CD14-positive monocyte (primary cell): ENCODE data around the gene MAP4K3. TPM values are rescaled to one million over a fixed set of nuclear protein-coding genes. Genes with fewer than 3 reads are reported as not detected.

Source experiments
- DNase-seq, 3 donors: peaks; one replicate each; pipeline ENCODE4 v3.0.0-alpha.2; 2011 to 2022
- H2AFZ ChIP-seq: 2 replicates; pipeline ENCODE4 v1.6.0; 2012; ENCODE audit warnings: mild to moderate bottlenecking, low read depth, low read length, inconsistent platforms; ENCODE audit not compliant: insufficient read depth, poor library complexity, severe bottlenecking
- H3K27ac ChIP-seq, 2 donors: 1 replicate in 1 of 2; 2 replicates in 1 of 2; pipeline ENCODE4 v1.5.1; 2012 to 2013; ENCODE audit warnings: low read length in 2 of 2, control low read depth in 1 of 2, inconsistent platforms in 1 of 2, low read depth in 1 of 2, mild to moderate bottlenecking in 1 of 2
- H3K27me3 ChIP-seq, 2 donors: one replicate each; pipeline versions ENCODE4 v1.6.0 to v1.6.1; 2011 to 2013; ENCODE audit warnings: low read length in 2 of 2; ENCODE audit not compliant: control insufficient read depth in 2 of 2, insufficient read depth in 2 of 2
- H3K36me3 ChIP-seq, 2 donors: replicated peaks in 1 of 2; 1 replicate in 1 of 2; 2 replicates in 1 of 2; pipeline versions ENCODE4 v1.5.1 to v1.6.1; 2012 to 2013; ENCODE audit warnings: low read length in 2 of 2, control low read depth in 1 of 2, inconsistent platforms in 1 of 2, mild to moderate bottlenecking in 1 of 2; ENCODE audit not compliant: insufficient read depth in 2 of 2, control insufficient read depth in 1 of 2
- H3K4me1 ChIP-seq, 2 donors: 1 replicate in 1 of 2; 2 replicates in 1 of 2; pipeline versions ENCODE4 v1.5.1 to v1.6.1; 2012 to 2013; ENCODE audit warnings: low read length in 2 of 2, control low read depth in 1 of 2, inconsistent platforms in 1 of 2, mild to moderate bottlenecking in 1 of 2, moderate library complexity in 1 of 2; ENCODE audit not compliant: insufficient read depth in 2 of 2, control insufficient read depth in 1 of 2
- H3K4me2 ChIP-seq: replicated peaks from 2 replicates; pipeline ENCODE3; 2012; ENCODE audit warnings: low read length, moderate library complexity, mild to moderate bottlenecking; ENCODE audit not compliant: poor library complexity, severe bottlenecking; ENCODE audit errors: extremely low read depth
- H3K4me3 ChIP-seq, 3 experiments: fragments of 200-600 bp in 1 of 3; sonication (generic) in 1 of 3; replicated peaks in 1 of 3; 1 replicate in 2 of 3; 2 replicates in 1 of 3; pipeline ENCODE4 v1.5.1; 2011 to 2013; ENCODE audit warnings: low read length in 3 of 3, mild to moderate bottlenecking in 3 of 3, control low read depth in 2 of 3, low read depth in 2 of 3, inconsistent platforms in 1 of 3, moderate library complexity in 1 of 3
- H3K79me2 ChIP-seq: 2 replicates; pipeline ENCODE4 v1.6.0; 2012; ENCODE audit warnings: mild to moderate bottlenecking, control low read depth, inconsistent platforms, low read length, moderate library complexity; ENCODE audit not compliant: insufficient read depth
- H3K9ac ChIP-seq: 2 replicates; pipeline ENCODE4 v1.6.0; 2017; ENCODE audit warnings: low read length, mild to moderate bottlenecking; ENCODE audit not compliant: insufficient read depth, poor library complexity, severe bottlenecking
- H3K9me3 ChIP-seq, 2 donors: replicated peaks in 1 of 2; 1 replicate in 1 of 2; 2 replicates in 1 of 2; pipeline versions ENCODE4 v1.5.1 to v1.6.1; 2012 to 2013; ENCODE audit warnings: low read length in 2 of 2, control low read depth in 1 of 2; ENCODE audit not compliant: control insufficient read depth in 1 of 2, insufficient read depth in 1 of 2
- H4K20me1 ChIP-seq: 2 replicates; pipeline ENCODE4 v1.6.0; 2012; ENCODE audit warnings: mild to moderate bottlenecking, low read length, control low read depth, moderate library complexity; ENCODE audit not compliant: insufficient read depth
- H3K27ac Mint-ChIP-seq, 7 donors: one replicate each; pipeline ENCODE4 v1.8.0; 2020; ENCODE audit warnings: mild to moderate bottlenecking in 7 of 7, mixed read lengths in 7 of 7, moderate library complexity in 6 of 7, inconsistent platforms in 2 of 7
- H3K27me3 Mint-ChIP-seq, 3 donors: one replicate each; pipeline ENCODE4 v1.8.0; 2021 to 2022; ENCODE audit warnings: low read depth in 3 of 3, mild to moderate bottlenecking in 3 of 3, mixed read lengths in 3 of 3, moderate library complexity in 3 of 3, inconsistent platforms in 1 of 3
- H3K36me3 Mint-ChIP-seq, 2 donors: one replicate each; pipeline ENCODE4 v1.8.0; 2020; ENCODE audit warnings: mixed read lengths in 2 of 2, inconsistent platforms in 1 of 2, mild to moderate bottlenecking in 1 of 2
- H3K4me1 Mint-ChIP-seq: one replicate; pipeline ENCODE4 v1.8.0; 2020; ENCODE audit warnings: mild to moderate bottlenecking, mixed read lengths
- H3K4me3 Mint-ChIP-seq, 2 donors: one replicate each; pipeline ENCODE4 v1.8.0; 2020; ENCODE audit warnings: mild to moderate bottlenecking in 2 of 2, mixed read lengths in 2 of 2, moderate library complexity in 1 of 2
- H3K9me3 Mint-ChIP-seq, 7 donors: one replicate each; pipeline ENCODE4 v1.8.0; 2020 to 2022; ENCODE audit warnings: mixed read lengths in 7 of 7, mild to moderate bottlenecking in 6 of 7, moderate library complexity in 6 of 7, inconsistent platforms in 2 of 7
- CTCF ChIP-seq: fragments of 200-600 bp; IDR thresholded peaks from one replicate; pipeline ENCODE4 v1.8.0; 2022; ENCODE audit warnings: antibody characterized with exemption, mild to moderate bottlenecking
- WGBS: methylation state at CpG from one replicate; pipeline ENCODE4 v1.1.5; 2013; ENCODE audit warnings: missing lambda C conversion rate; ENCODE audit not compliant: insufficient coverage; 5-methylcytosine and 5-hydroxymethylcytosine counted together
- intact Hi-C, 2 donors: fragments of 100-400 bp; cut with micrococcal nuclease; formaldehyde crosslinking; loops; one replicate each; pipeline versions ENCODE4 v1.15.0 to v1.15.1; 2023
- polyA minus RNA-seq: library from RNA; depleted of rRNA, polyadenylated mRNA; stranded (reverse); fragments of >200 nt; gene quantifications from 2 replicates; pipeline ENCODE4 v1.2.3, GENCODE V29; 2012
- polyA plus RNA-seq, 3 donors: library from polyadenylated mRNA; depleted of rRNA in 1 of 3; unstranded in 2 of 3; stranded (reverse) in 1 of 3; fragments of 300-500 nt in 2 of 3; fragments of >200 nt in 1 of 3; fragmentation: Illumina TruSeq in 2 of 3; gene quantifications; 1 replicate in 2 of 3; 2 replicates in 1 of 3; pipeline ENCODE4 v1.2.3, GENCODE V29; 2012 to 2021
- total RNA-seq, 12 experiments: library from RNA in 1 of 12; stranded (reverse) in 1 of 12; fragments of 120-200 nt in 1 of 12; gene quantifications; one replicate each; pipeline ENCODE4 v1.2.4 and lab custom pipeline; 2013 to 2026; ENCODE audit warnings: mixed read lengths in 6 of 12, inconsistent platforms in 1 of 12

The MAP4K3 gene
- 15.3 TPM for total RNA-seq (2013)
- 1 to 10 TPM; 1.0 to 8.0 (median 4.0) TPM for polyA plus RNA-seq
- polyA minus RNA-seq: 8.0 and 9.4 TPM in 2 replicates
- 52.9 to 114 (median 80.2) reads per million in 11 experiments for total RNA-seq (lab: John Stamatoyannopoulos, UW)

- Mint-ChIP-seq H3K27ac (peak within 1 kb of the TSS; percentile 66 to 93 (median 88)), H3K36me3 (peaks cover 0 to 8% of the 10 kb centered on the region in 2 donors), H3K27me3 (peaks cover 0 to 4% (median 2%) of the 10 kb centered on the region in 3 donors), H3K4me1 (peaks cover 32% of the 10 kb centered on the region), H3K4me3 (peak within 1 kb of the TSS; percentile 93 to 97), H3K9me3 (no peaks in the 10 kb centered on the region)
- peak within 1 kb of the TSS; percentile 67 to 94 (median 82) for H3K4me3 ChIP-seq
- peaks cover 39% of the 10 kb centered on the region for H4K20me1 ChIP-seq
- no peaks in the 10 kb centered on the region for H3K36me3 ChIP-seq
- TF ChIP-seq CTCF: no peak
- H2AFZ ChIP-seq: peak within 1 kb of the TSS; percentile 100
- H3K27me3 ChIP-seq: no peaks in the 10 kb centered on the region
- intact Hi-C loops: loop anchor here (5.0 to 10.0 kb wide), 3 partner anchors 35 to 78 kb away; no protein-coding TSS in a partner anchor
- peak within 1 kb of the TSS; percentile 78 for H3K4me2 ChIP-seq
- DNase-seq: peak; percentile 90 to 92 (median 91)
- H3K4me1 ChIP-seq: peaks cover 28 to 37% of the 10 kb centered on the region in 2 donors
- under 1% methylated on average over 108 of the region's 109 CpGs for WGBS
- H3K9ac ChIP-seq: peak within 1 kb of the TSS; percentile 87
- H3K27ac ChIP-seq: peak within 1 kb of the TSS; percentile 56 to 75
- no peaks in the 10 kb centered on the region for H3K9me3 ChIP-seq
- peaks cover 41% of the 10 kb centered on the region for H3K79me2 ChIP-seq
These were observed at the start of gene MAP4K3 for GRCh38 chr2:39436592-39437521. MAP4K3 (minus strand) TSS chr2:39437285; CDS start chr2:39436987, 298 bp downstream.

- Histone ChIP-seq H3K79me2 (no peaks in the 10 kb centered on the region), H3K27me3 (no peaks in the 10 kb centered on the region), H3K4me3 (no peak overlapping the region), H3K27ac (no peak overlapping the region), H3K9ac (no peak overlapping the region), H3K4me2 (no peak overlapping the region), H3K4me1 (peaks cover 33 to 41% of the 10 kb centered on the region in 2 donors), H4K20me1 (no peaks in the 10 kb centered on the region), H3K9me3 (no peaks in the 10 kb centered on the region), H3K36me3 (no peaks in the 10 kb centered on the region), H2AFZ (no peak overlapping the region)
- intact Hi-C loops: loop anchor here in 1 of 2 donors (5.0 kb wide), 1 partner anchor 49 kb away; the partner anchor contains the start of gene MAP4K3
- TF ChIP-seq CTCF: no peak
- Mint-ChIP-seq H3K36me3 (no peaks in the 10 kb centered on the region), H3K4me1 (peaks cover 45% of the 10 kb centered on the region), H3K27me3 (peaks cover 0 to 2% (median 0%) of the 10 kb centered on the region in 3 donors), H3K9me3 (peaks cover 0 to 7% (median 0%) of the 10 kb centered on the region in 7 donors), H3K27ac (peak overlapping the region in 1 of 7 donors; percentile 26), H3K4me3 (no peak overlapping the region)
- no peak for DNase-seq
- WGBS: 100% methylated on average over 1 of the region's 2 CpGs
These were observed 49.0 kb upstream of the MAP4K3 start for GRCh38 chr2:39486071-39486470.
